ENCODE data around the gene PTMS. TPM values are rescaled to one million over a fixed set of nuclear protein-coding genes. Genes with fewer than 3 reads are reported as not detected.

The PTMS gene
- total RNA-seq, 2 donors from 2014 or later = 285 to 339 TPM

GRCh38 chr12:6817662-6818157 lies 51.5 kb downstream of the PTMS start:
- no peaks in the 10 kb centered on the region for H3K36me3 ChIP-seq
- H3K27me3 ChIP-seq (replicated peaks; ENCODE audit: insufficient read depth) = no peaks in the 10 kb centered on the region
- no peak overlapping the region for H3K27ac ChIP-seq
- no peak for DNase-seq (ENCODE audit: low spot score)
- TF ChIP-seq POLR2A (IDR thresholded peaks at IDR 0.05) (no peak), CTCF (IDR thresholded peaks at IDR 0.05) (no peak), POLR2AphosphoS5 (IDR thresholded peaks at IDR 0.05) (no peak)
- WGBS = 92% methylated on average over 20 of the region's 20 CpGs
- no peak overlapping the region for H3K4me3 ChIP-seq
- intact Hi-C loops (cut with DNase I) = no loop called here
- H3K4me1 ChIP-seq (replicated peaks) = no peaks in the 10 kb centered on the region
- H3K9me3 ChIP-seq = no peaks in the 10 kb centered on the region

- Histone ChIP-seq H3K9me3 (no peaks in the 10 kb centered on the region), H3K27me3 (replicated peaks; ENCODE audit: insufficient read depth) (no peaks in the 10 kb centered on the region), H3K27ac (no peak overlapping the region), H3K4me1 (replicated peaks) (no peaks in the 10 kb centered on the region), H3K36me3 (no peaks in the 10 kb centered on the region), H3K4me3 (no peak overlapping the region)
- no peak for TF ChIP-seq POLR2A (IDR thresholded peaks at IDR 0.05)
- no peak for TF ChIP-seq POLR2AphosphoS5 (IDR thresholded peaks at IDR 0.05)
- TF ChIP-seq CTCF (IDR thresholded peaks at IDR 0.05) = no peak
- 63% methylated on average over 10 of the region's 10 CpGs for WGBS
- DNase-seq (ENCODE audit: low spot score) = no peak
- intact Hi-C loops (cut with DNase I) = no loop called here
These were observed 52.1 kb downstream of the PTMS start for GRCh38 chr12:6818222-6818621.

GRCh38 chr12:6818645-6819044 lies 52.5 kb downstream of the PTMS start:
- Histone ChIP-seq H3K4me1 (replicated peaks) (no peaks in the 10 kb centered on the region), H3K27me3 (replicated peaks; ENCODE audit: insufficient read depth) (no peaks in the 10 kb centered on the region), H3K36me3 (no peaks in the 10 kb centered on the region), H3K4me3 (no peak overlapping the region), H3K27ac (no peak overlapping the region), H3K9me3 (no peaks in the 10 kb centered on the region)
- 76% methylated on average over 5 of the region's 5 CpGs for WGBS
- no peak for DNase-seq (ENCODE audit: low spot score)
- TF ChIP-seq POLR2A (IDR thresholded peaks at IDR 0.05) = no peak
- intact Hi-C loops (cut with DNase I) = no loop called here

- no peak overlapping the region for H3K4me3 ChIP-seq
- no peaks in the 10 kb centered on the region for H3K36me3 ChIP-seq
- intact Hi-C loops (cut with DNase I) = no loop called here
- 91% methylated on average over 13 of the region's 13 CpGs for WGBS
- H3K9me3 ChIP-seq = no peaks in the 10 kb centered on the region
- no peaks in the 10 kb centered on the region for H3K27me3 ChIP-seq (replicated peaks; ENCODE audit: insufficient read depth)
- H3K27ac ChIP-seq = no peak overlapping the region
- DNase-seq (ENCODE audit: low spot score) = no peak
- TF ChIP-seq POLR2A (IDR thresholded peaks at IDR 0.05) = no peak
- no peak for TF ChIP-seq CTCF (IDR thresholded peaks at IDR 0.05)
- TF ChIP-seq POLR2AphosphoS5 (IDR thresholded peaks at IDR 0.05) = no peak
- no peaks in the 10 kb centered on the region for H3K4me1 ChIP-seq (replicated peaks)
These were observed 53.2 kb downstream of the PTMS start for GRCh38 chr12:6819106-6820030.

GRCh38 chr12:6820166-6820565 lies 54.0 kb downstream of the PTMS start:
- no peaks in the 10 kb centered on the region for H3K9me3 ChIP-seq
- no peak overlapping the region for H3K27ac ChIP-seq
- no peak overlapping the region for H3K4me3 ChIP-seq
- 80% methylated on average over 5 of the region's 5 CpGs for WGBS
- H3K4me1 ChIP-seq (replicated peaks) = no peaks in the 10 kb centered on the region
- no peak for DNase-seq (ENCODE audit: low spot score)
- H3K36me3 ChIP-seq = no peaks in the 10 kb centered on the region
- intact Hi-C loops (cut with DNase I) = no loop called here
- no peaks in the 10 kb centered on the region for H3K27me3 ChIP-seq (replicated peaks; ENCODE audit: insufficient read depth)
- no peak for TF ChIP-seq CTCF (IDR thresholded peaks at IDR 0.05)
- TF ChIP-seq POLR2AphosphoS5 (IDR thresholded peaks at IDR 0.05) = no peak
- no peak for TF ChIP-seq POLR2A (IDR thresholded peaks at IDR 0.05)

Other genes starting within 250 kb of the PTMS start
- 1,000 to 10,000 TPM; 1,469 to 2,105 TPM for gene GAPDH, start 231.8 kb upstream of the PTMS start, total RNA-seq
- 10 to 100 TPM in 1 of 2 donors, 1 to 10 TPM in 1; 4.8 to 22.9 TPM for gene IFFO1, start 210.3 kb upstream of the PTMS start, total RNA-seq
- gene NOP2, start 198.1 kb upstream of the PTMS start, total RNA-seq = 10 to 100 TPM; 14.5 to 42.9 TPM
- 100 to 1,000 TPM; 124 to 240 TPM for gene CHD4, start 159.0 kb upstream of the PTMS start, total RNA-seq
- 1 to 10 TPM in 1 of 2 donors, under 1 TPM in 1; 0.59 to 1.9 TPM for gene LPAR5, start 130.4 kb upstream of the PTMS start, total RNA-seq
- gene ACRBP, start 118.9 kb upstream of the PTMS start, total RNA-seq = 10 to 100 TPM in 1 of 2 donors, 1 to 10 TPM in 1; 2.3 to 49.6 TPM
- 10 to 100 TPM; 75.5 to 78.9 TPM for gene ING4, start 103.2 kb upstream of the PTMS start, total RNA-seq
- gene ZNF384, start 77.0 kb upstream of the PTMS start, total RNA-seq = 10 to 100 TPM; 42.9 to 68.6 TPM
- gene PIANP, start 65.5 kb upstream of the PTMS start, total RNA-seq = 1 to 10 TPM in 1 of 2 donors, not detected in 1; 3.1 TPM
- 10 to 100 TPM; 92.0 to 92.6 TPM for gene COPS7A, start 42.3 kb upstream of the PTMS start, total RNA-seq
- gene MLF2, start 13.2 kb upstream of the PTMS start, total RNA-seq = 100 to 1,000 TPM; 267 to 282 TPM
- gene LAG3, start 6.2 kb downstream of the PTMS start, total RNA-seq = 10 to 100 TPM in 1 of 2 donors, under 1 TPM in 1; 0.73 to 13.1 TPM
- gene CD4, start 23.2 kb downstream of the PTMS start, total RNA-seq = 1 to 10 TPM; 1.6 to 8.6 TPM
- 1 to 10 TPM; 4.3 to 4.4 TPM for gene GPR162, start 55.5 kb downstream of the PTMS start, total RNA-seq
- 10 to 100 TPM; 25.7 to 28.8 TPM for gene P3H3, start 62.0 kb downstream of the PTMS start, total RNA-seq
- gene GNB3, start 74.6 kb downstream of the PTMS start, total RNA-seq = 1 to 10 TPM; 2.3 to 2.4 TPM
- 10 to 100 TPM in 1 of 2 donors, 1 to 10 TPM in 1; 1.7 to 16.2 TPM for gene CDCA3, start 84.9 kb downstream of the PTMS start, total RNA-seq
- gene USP5, start 85.8 kb downstream of the PTMS start, total RNA-seq = 10 to 100 TPM; 58.3 to 84.1 TPM
- gene TPI1, start 101.2 kb downstream of the PTMS start, total RNA-seq = 100 to 1,000 TPM; 404 to 443 TPM
- 10 to 100 TPM; 12.7 to 23.5 TPM for gene SPSB2, start 106.9 kb downstream of the PTMS start, total RNA-seq
- 10 to 100 TPM; 15.9 to 25.3 TPM for gene LRRC23, start 138.5 kb downstream of the PTMS start, total RNA-seq
- gene ENO2, start 148.2 kb downstream of the PTMS start, total RNA-seq = 10 to 100 TPM in 1 of 2 donors, 1 to 10 TPM in 1; 6.9 to 13.0 TPM
- 100 to 1,000 TPM in 1 of 2 donors, 10 to 100 TPM in 1; 93.0 to 129 TPM for gene ATN1, start 161.6 kb downstream of the PTMS start, total RNA-seq
- gene RNU7-1, start 177.5 kb downstream of the PTMS start, total RNA-seq = not detected
- gene C12orf57, start 177.7 kb downstream of the PTMS start, total RNA-seq = 100 to 1,000 TPM; 352 to 711 TPM
- 10 to 100 TPM; 30.6 to 43.2 TPM for gene PTPN6, start 185.0 kb downstream of the PTMS start, total RNA-seq
- gene PHB2, start 204.3 kb downstream of the PTMS start, total RNA-seq = 100 to 1,000 TPM; 177 to 230 TPM
- 10 to 100 TPM; 37.7 to 46.3 TPM for gene EMG1, start 204.6 kb downstream of the PTMS start, total RNA-seq

Measured in prostate gland (tissue), 2 donors.